Measurements from ENCODE around the gene OR4X1.

DNA sequence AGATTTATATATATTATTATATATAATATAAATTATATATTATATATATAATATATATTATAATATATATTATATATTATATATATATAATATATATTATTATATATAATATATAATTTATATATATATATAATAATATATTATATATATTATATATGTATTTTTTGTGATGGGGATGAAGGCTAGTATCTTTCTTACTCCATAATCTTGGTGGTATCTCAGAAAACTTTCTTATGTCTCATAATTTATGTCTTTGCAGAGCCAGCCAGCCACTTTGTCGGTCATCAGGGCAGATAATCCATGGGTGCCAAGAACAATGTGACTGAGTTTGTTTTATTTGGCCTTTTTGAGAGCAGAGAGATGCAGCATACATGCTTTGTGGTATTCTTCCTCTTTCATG, 42.3 kb downstream of the OR4X1 start, which contains the start of gene OR4S1:
- no peak for TF ChIP-seq EP300 (IDR thresholded peaks at IDR 0.05)
- TF ChIP-seq, protein P1, sequence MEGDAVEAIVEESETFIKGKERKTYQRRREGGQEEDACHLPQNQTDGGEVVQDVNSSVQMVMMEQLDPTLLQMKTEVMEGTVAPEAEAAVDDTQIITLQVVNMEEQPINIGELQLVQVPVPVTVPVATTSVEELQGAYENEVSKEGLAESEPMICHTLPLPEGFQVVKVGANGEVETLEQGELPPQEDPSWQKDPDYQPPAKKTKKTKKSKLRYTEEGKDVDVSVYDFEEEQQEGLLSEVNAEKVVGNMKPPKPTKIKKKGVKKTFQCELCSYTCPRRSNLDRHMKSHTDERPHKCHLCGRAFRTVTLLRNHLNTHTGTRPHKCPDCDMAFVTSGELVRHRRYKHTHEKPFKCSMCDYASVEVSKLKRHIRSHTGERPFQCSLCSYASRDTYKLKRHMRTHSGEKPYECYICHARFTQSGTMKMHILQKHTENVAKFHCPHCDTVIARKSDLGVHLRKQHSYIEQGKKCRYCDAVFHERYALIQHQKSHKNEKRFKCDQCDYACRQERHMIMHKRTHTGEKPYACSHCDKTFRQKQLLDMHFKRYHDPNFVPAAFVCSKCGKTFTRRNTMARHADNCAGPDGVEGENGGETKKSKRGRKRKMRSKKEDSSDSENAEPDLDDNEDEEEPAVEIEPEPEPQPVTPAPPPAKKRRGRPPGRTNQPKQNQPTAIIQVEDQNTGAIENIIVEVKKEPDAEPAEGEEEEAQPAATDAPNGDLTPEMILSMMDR (IDR thresholded peaks at IDR 0.05), result no peak
- TF ChIP-seq POLR2AphosphoS5 (IDR thresholded peaks at IDR 0.05), result no peak
